A204.1 (cell line): ENCODE measurements around the gene DNPEP.
"Not testable (repeated sequence)": the region's sequence is repeated elsewhere in the genome, so short reads cannot be mapped to it uniquely, and the experiment has no call there.

Experiments used
- FAIRE-seq: peaks from 2 replicates; lab custom pipeline; 2012; peaks lifted over from hg19 to GRCh38; lab: Jason Lieb, UNC

The DNPEP gene

DNA sequence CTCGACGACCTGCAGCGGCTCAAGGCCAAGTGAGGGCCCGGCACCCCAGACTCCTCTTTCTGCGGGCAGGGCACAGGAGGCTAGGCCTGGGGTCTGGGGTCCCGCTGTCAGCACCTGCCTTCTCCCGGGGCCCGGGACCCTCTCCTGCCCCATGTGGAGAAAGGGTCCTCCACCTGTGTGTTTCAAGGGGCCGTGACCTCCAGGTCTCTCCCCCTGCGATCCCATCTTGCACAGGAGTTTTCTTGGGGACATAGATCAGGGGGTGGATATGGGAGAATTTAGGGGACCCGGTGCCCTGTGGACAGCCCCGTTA lies 31.3 kb upstream of the DNPEP start:
- FAIRE-seq = no peak

DNA sequence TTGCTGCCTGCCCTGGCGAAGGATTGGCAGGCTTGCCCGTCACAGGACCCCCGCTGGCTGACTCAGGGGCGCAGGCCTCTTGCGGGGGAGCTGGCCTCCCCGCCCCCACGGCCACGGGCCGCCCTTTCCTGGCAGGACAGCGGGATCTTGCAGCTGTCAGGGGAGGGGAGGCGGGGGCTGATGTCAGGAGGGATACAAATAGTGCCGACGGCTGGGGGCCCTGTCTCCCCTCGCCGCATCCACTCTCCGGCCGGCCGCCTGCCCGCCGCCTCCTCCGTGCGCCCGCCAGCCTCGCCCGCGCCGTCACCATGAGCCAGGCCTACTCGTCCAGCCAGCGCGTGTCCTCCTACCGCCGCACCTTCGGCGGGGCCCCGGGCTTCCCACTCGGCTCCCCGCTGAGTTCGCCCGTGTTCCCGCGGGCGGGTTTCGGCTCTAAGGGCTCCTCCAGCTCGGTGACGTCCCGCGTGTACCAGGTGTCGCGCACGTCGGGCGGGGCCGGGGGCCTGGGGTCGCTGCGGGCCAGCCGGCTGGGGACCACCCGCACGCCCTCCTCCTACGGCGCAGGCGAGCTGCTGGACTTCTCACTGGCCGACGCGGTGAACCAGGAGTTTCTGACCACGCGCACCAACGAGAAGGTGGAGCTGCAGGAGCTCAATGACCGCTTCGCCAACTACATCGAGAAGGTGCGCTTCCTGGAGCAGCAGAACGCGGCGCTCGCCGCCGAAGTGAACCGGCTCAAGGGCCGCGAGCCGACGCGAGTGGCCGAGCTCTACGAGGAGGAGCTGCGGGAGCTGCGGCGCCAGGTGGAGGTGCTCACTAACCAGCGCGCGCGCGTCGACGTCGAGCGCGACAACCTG lies 30.7 kb upstream of the DNPEP start, which contains the start of gene DES:
Gene DES, plus strand, starts transcription at position 223 of the 857 bp plus-strand sequence. Its CDS starts 86 bp downstream, at position 309.
- FAIRE-seq = no peak

DNA sequence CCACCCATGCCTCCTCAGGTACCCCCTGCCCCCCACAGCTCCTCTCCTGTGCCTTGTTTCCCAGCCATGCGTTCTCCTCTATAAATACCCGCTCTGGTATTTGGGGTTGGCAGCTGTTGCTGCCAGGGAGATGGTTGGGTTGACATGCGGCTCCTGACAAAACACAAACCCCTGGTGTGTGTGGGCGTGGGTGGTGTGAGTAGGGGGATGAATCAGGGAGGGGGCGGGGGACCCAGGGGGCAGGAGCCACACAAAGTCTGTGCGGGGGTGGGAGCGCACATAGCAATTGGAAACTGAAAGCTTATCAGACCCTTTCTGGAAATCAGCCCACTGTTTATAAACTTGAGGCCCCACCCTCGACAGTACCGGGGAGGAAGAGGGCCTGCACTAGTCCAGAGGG lies 29.7 kb upstream of the DNPEP start:
- no peak for FAIRE-seq

DNA sequence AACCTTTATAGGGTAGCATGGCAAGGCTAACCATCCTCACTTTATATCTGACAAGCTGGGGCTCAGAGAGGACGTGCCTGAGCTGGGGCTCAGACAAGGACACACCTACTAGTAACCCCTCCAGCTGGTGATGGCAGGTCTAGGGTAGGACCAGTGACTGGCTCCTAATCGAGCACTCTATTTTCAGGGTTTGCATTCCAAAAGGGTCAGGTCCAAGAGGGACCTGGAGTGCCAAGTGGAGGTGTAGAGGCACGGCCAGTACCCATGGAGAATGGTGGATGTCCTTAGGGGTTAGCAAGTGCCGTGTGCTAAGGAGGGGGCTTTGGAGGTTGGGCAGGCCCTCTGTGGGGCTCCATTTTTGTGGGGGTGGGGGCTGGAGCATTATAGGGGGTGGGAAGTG lies 29.2 kb upstream of the DNPEP start:
- no peak for FAIRE-seq

DNA sequence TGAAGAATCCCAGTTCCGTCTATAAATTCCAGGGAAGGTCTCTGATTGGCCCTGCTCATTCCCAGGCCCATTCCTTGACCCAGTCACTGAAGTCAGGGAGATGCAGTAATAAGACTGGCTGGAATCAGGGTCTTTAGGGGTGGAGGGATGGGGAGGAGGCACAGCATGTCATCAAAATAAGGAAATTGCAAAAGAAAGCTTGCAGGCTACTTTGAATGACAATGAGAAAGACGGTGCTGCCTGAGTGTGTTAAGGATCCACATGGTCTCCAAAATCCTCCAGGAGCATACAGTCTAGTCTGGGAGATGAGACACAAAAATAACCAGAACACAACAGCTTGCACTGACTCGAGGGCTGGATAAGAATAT lies 28.5 kb upstream of the DNPEP start:
- no peak for FAIRE-seq

DNA sequence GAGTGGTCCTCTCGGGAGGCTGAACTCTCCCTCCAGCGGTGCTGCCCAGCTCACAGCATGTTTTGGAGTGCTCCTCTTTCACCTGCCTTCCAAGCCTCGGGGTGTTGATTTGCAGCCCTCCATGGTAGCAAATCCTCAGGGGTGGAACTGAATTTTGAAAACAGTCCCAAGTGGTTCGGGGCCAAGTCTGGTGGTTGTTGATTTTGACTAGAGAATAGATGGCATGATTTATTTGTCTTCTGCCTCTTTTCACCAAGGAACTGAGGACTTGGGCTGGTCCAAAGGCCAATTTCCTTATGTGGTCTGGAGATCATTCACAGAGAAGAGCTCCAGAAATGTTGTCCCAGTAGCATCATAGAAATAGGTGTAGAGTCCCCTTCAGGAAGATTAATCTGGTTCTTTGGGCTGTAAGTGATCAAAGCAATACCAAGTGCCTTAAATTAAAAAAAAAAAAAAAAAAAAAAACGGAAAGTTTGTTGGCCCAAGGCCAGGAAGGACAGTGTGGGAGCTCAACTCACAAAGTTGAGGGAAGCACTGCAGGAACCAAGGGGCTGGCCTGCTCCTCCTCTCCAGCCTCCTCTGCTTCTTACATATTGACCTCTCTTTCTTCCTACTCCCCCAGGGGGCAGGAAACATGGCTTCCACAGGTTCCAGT lies 28.0 kb upstream of the DNPEP start:
- no peak for FAIRE-seq

DNA sequence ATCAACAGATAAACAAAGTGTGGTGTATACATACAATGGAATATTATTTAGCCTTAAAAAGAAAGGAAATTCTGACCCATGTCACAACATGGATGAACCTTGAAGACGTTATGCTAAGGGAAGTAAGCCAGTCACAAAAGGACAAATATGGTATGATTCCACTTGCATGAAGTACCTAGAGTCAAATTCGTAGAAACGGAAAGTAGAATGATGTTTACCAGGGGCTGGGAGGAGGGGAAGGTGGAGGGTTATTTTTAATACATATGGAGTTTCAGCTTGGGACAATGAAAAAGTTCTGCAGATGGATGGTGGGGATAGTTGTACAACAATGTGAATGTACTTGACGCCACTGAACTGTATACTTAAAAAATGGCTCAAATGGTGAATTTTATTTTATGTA lies 27.1 kb upstream of the DNPEP start:
- FAIRE-seq = no peak

DNA sequence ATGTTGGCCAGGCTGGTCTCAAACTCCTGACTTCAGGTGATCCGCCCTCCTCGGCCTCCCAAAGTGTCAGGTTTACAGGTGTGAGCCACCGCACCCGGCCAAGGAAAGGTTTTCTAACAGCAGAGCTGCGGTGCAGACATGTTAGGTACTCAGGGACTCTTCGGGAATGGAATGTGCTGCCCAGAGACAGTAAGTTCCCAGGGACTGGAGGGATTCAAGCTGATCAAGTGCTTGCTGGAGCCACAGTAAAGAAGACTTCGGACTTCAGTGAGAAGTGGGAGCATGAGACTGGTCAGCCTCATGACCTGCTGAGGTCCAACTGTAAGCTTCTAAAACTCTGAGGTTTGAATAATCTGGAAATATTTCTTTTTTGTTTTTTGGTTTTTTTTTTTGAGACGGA lies 22.7 kb upstream of the DNPEP start:
- no peak for FAIRE-seq

DNA sequence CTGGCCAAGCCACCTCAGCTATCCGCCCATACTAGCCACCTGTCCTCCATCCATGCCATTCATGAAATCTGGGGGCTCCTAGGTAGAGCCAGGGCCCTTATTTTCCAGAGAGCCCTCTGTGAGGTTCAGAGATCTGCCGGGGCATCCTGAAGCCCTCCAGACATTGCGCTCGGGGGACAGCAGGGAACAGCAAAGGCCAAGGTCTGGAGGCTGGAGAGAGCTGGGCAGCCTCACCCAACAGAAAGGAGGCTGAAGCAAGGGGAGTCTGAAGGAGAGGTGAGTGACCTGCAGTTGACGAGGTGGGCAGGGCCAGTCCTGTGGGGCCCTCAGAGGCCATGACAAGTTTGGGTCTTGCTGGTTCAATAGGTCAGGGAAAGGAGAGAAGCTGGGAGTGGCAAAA lies 21.9 kb upstream of the DNPEP start:
- no peak for FAIRE-seq

DNA sequence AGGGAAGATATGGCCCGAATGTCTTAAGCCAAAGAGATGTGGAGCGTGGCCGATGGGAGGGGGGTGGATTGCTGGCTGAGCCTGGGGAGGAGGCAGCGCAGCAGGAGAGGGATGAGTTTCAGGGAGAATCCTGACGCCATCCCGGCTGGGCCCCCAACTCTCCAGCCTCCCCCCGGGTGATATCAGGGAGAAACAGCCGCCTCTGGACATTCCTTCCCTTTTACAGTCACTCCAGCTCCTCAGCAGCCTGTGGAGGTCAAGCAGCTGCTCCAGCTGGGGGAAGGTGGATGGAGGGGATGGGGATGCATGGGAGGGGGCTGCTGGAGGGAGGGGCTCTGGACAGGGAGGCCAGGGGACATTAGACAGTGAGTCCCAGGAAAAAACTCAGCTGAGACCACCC lies 20.9 kb upstream of the DNPEP start:
- no peak for FAIRE-seq

DNA sequence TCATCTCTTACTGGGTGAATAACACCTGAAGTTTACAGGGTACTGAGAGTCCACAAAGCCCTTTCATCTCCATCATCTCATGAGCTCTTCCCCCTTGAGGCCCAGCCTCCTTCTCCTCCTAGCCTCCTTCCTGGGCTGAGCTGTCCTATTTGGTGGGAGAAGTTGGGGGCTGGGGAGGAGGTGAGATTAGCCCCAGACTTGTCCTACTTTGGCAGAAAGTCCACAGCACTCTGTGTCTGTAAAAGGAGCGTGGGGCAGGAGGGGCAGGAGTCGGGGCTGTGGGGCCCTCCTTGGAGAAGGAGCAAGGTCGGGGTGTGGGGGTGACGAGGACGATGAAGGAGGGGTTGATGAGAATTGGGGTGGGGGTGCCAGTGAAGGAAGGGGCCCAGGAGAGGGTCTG lies 20.5 kb upstream of the DNPEP start:
- FAIRE-seq = no peak

DNA sequence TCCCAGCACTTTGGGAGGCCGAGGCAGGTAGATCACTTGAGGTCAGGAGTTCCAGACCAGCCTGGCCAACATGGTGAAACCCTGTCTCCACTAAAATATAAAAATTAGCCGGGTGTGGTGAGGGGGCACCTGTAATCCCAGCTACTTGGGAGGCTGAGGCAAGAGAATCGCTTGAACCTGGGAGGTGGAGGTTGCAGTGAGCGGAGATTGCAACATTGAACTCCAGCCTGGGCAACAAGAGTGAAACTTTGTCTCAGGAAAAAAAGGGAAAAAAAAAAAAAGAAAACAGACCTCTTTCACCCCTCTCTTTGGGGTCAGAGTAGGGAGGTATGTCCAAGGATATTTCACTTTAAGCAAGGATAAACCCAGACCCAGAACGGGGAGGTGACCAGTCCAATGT lies 19.6 kb upstream of the DNPEP start:
- not testable (repeated sequence) for FAIRE-seq

DNA sequence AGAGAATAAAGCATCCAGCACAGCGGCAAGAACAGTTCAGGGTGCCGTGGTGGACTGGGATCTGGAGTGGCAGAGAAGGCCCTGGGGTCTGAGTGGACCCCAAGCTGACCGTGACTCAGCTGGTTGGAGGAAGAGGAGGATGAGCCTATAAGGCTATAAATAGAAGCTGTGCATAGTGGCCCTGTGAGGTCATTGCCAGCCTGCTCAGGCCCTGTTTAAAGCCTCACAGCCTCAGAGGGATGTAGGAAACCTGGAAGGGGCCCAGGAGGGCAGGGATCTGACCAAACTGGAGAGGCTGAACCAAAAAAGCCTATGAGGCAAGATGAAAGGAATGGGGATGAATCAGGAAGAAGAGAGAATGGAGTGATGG lies 19.1 kb upstream of the DNPEP start:
- FAIRE-seq = no peak

DNA sequence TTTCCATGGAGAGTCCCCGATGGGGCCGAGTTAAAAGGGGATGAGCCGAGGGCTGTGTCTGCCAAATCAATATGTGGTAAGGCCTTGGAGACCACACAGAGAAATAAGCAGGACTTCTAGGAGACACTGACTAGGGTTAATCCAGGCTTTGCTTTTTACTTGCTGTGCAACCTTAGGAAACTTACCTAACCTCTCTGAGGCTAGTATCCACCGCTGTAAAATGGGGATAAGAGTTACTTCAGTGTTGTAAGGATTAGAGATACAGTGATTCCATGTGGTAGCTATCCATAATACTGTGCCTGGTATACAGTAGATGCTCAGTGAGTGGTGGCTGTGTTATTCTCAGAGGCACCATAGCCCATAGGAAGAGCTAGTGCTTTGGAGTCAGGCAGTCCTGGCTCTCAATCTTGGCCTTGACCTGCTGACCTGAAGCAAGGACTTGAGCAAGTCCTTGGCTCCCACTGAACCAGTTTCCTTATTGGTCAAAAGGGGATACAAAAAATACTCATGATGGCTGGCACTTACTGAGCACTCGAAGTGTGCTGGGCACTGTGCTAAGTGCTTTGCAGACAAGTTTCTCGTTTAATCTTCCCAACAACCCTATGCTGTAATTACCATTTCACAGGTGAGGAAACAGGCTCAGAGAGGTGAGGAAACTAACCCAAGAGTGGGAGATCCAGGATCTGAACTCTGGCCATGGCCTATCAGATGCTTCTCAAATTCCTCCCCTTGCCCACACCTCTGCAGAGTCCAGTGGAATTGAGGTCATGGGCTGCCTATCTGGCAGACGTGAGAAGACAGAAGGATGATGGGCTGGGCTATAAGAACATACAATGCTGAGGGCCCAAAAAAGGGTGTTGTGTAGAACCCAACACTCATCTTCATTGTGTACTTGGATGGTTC lies 18.5 kb upstream of the DNPEP start:
- no peak for FAIRE-seq

DNA sequence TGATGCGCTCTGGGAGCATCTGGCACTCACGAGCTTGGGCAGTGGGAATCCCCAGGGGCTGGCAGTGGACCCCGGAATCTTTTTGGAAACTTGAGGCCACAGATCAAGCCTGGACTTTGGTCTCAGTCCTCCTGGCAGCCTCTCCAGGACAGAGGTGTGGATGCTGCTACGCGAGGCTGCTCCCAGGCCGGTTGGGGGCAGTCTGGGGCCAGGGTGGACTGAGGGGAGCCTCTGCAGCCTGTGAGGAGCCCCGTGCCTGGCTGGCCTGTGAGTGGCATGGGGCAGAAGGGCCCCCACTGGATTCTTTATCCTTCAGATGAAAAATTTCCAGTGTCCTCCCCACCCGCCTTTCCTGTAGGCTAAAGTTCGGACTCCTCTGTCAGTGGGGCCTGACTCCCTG lies 17.7 kb upstream of the DNPEP start:
- FAIRE-seq = no peak

DNA sequence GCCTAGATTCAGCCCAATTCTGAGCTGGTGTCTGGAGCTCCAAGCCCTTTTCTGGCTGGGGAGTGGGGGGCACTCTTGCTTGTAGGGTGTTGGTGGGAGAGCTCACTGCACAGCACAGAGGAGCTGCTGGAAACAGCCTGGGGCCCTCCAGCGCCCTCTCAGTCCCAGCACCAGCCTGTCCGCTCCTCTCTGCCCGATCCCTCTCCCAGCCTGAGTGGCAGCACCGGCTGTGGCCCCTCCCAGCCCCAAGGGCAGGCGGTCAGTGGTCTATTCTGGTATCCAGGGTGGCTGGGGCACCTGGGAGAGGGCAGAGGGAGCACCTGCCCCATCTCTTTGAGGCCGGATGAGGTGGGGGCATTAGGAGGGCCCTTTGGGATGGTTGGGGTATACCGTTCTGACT lies 17.2 kb upstream of the DNPEP start:
- FAIRE-seq = no peak

DNA sequence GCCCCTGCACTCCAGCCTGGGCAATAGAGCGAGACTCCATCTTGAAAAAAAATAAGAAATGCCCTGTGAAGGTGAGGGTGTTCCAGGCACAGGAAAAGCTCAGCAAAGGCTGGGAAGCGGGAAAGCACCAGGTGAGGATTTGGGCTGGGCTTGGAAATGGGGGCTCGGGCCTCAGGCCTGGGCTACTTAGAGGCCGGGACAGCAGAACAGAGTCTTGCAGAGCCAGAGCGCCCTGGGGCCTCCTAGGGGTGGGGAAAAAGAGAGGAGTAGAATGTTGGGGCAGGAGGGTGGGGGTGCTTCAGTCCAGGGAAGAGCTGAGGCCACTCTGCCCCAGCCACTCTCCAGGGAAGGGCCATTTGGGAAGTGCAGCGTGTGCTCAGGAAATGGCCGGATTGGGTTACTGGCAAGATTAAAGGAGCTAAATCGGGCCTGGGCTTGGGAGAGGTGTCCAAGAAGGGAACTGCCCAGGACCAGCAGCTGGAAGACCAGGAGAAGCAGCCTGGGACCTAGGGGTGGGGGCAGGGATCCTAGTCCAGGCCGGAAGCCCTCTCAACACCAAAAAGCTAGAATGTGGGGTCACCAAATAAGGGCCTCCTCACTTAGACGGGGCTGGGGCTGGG lies 16.7 kb upstream of the DNPEP start:
- FAIRE-seq = no peak

DNA sequence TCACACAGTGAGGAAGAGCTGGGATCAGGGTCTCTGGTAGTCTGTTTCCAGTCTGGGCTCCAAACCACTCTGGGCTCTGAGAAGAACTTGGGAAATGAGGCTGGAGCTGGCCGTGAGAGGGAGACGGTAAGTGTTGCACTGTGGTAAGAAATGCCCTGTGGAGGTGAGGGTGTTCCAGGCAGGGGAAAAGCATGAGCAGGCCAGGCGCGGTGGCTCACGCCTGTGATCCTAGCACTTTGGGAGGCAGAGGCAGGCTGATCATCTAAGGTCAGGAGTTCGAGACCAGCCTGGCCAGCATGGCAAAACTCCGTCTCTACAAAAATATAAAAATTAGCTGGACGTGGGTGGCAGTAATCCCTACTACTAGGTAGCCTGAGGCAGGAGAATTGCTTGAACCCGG lies 16.1 kb upstream of the DNPEP start:
- no peak for FAIRE-seq

DNA sequence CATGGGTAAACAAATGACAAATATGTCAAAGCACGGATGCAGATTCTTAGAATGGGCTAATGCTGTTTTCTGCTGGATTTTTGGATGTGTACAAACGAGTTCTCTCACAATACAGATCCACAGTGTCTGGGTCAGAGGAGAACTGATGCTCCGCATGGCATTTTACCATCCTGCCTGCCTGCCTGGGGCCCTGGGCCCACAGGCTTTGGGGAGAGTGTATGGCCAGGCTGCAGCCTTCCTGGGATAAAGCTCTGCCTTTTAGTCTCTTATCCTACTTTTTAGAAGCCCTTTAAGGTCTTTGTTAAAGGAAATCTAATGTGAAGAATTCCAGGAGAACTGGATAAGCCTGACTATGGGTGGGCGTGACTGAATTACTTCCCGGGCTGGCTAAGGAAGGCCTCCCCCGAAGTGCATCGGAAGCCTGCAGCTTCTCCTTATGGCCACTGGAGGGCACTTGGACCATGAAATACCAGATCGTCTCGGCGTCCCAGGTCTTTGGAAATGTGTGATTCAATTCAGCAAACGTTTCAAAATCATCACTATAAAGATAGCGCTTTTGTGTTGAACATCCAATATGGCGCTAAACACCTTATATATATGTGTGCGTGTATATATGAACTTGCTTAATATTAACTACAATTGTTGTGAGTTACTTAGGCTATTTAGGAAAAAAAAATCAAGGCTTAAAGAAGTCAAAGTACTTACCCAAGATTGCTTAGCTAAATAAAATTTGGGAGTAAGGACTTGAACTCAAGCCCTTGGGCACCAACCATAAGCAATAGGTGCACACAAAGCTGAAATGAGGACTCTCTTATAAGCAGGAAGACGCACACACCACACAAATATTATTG lies 15.2 kb upstream of the DNPEP start:
- peak; percentile 92 for FAIRE-seq

DNA sequence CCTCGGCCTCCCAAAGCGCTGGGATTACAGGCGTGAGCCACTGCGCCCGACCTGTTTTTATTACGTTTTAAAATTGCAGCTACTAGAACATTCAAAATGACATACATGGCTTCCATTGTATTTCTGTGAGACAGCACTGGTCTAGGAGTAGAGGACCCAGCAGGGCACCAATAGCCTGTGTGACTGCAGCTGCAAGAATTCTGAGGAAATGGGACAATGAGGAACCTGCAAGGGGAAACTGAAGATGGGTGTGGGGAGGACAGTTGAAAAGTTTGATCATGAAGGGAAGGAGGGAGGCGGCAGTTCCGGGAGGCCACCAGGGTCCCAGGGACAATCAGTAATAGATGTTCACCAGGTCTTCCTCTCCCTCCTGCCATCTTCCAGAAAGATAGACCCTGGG lies 13.9 kb upstream of the DNPEP start:
- no peak for FAIRE-seq

DNA sequence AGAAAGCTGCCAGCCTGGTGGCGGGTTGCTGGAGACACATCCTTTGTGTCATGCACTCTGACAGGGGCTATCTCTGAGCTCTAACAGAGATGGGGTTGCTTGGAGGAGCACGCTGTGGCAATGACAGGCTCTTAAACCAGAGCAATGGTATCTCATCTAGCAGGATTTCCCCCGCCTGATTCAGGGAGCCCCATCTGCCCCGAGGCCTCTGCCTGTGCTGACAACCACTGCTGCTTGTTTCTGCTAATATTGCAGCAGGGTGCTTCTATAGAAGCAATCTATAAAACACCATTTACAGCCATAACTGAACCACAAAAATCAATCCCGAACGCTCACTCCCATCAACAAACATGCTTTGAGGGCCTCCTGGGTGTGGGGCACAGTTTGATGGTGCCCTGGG lies 12.8 kb upstream of the DNPEP start:
- FAIRE-seq = no peak
